HG02852 (cell line): ENCODE data around the gene IL10RA.
"Not testable (repeated sequence)": the region's sequence is repeated elsewhere in the genome, so short reads cannot be mapped to it uniquely, and the experiment has no call there.

ENCODE experiments used
- ATAC-seq: cut with Tn5 transposase; IDR thresholded peaks from one replicate; pipeline ENCODE4 v1.9.1; 2021; ENCODE audit warnings: mild to moderate bottlenecking, moderate library complexity; ENCODE audit not compliant: unreplicated experiment

IL10RA gene

DNA sequence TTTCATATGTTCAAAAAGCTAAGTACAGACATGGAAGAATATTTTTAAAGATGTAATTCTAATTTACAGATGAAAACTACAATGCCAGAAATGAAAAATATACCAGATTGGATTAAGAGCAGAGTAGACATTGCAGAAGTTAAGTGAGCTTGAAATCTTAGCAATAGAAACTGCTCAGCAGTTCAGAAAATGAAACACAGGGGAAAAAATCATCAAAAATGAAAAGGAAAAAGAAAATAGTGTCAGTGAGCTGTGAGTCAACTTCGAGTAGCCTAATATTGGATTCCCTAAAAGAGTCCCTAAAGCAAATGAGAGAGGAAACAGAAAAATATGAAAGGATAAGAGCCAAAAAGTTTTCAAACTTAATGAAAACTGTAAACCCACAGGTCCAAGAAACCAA is 25.8 kb upstream of the IL10RA start:
- ATAC-seq = no peak

GRCh38 chr11:117961896-117962295 is 24.3 kb upstream of the IL10RA start:
- ATAC-seq = no peak

DNA sequence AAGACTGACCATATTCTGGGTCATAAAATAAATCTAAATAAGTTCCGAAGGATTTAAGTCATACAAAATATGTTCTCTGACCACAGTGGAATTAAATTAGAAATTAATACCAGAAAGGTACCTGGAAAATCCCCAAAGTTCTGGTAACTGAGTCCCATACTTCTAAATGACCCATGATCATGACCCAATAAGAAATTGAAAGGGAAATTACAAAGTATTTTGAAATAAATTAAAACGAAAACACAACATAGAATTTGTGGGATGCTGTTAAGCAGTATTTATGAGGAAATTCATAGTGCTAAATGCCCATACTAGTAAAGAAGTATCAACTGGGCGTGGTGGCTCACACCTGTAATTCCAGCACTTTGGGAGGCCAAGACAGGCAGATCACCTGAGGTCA is 23.4 kb upstream of the IL10RA start:
- no peak for ATAC-seq

DNA sequence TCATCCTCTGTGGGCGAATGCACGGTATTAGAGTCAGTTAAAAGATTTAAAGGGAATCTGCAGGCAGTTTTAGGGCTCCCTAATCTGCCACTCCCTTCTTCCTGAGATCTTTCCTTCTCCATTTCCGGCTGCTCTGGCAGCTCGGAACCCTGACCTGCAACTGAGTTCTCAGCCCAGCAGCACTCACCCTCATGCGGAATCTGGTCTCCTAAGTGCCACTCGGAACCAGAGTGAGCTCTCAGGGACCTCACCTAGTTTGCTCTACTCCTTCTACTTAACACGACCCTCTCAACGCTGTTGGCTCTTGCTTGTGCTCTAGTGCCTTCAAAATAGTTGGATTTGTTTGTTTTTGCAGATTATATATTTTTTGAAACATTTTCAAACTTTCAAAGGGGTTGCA is 19.3 kb upstream of the IL10RA start:
- ATAC-seq = no peak

- ATAC-seq = no peak
Measured at GRCh38 chr11:117969160-117969991, 16.8 kb upstream of the IL10RA start.

DNA sequence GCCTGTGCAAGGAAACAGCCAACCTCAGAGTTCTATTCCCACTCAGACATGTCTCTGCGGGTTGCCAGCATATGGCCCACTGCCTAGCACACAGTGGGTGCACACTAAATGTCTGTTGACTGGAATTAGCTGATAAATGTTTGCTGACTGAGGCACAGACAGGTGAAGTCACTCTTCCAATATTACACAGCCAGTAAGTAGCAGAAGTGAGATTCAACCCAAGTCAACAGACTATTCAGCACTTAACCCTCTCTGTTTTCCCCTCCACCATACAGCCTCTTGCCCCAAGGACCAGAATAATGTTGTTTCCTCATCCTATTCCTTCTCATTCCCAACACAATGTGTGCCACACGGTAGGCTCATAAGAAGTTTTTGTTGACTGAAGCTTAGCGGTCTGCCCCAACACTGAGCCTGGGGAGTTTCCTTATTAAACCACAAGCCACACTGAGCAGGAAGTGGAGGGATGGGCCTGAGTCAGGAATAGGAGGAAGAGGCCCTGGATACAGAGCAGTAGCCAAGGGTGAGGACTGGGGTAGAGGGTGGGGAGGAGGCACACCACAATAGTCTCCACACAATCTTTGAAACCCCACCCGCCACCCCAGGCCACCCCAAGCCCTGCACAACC is 15.7 kb upstream of the IL10RA start:
- ATAC-seq = no peak

DNA sequence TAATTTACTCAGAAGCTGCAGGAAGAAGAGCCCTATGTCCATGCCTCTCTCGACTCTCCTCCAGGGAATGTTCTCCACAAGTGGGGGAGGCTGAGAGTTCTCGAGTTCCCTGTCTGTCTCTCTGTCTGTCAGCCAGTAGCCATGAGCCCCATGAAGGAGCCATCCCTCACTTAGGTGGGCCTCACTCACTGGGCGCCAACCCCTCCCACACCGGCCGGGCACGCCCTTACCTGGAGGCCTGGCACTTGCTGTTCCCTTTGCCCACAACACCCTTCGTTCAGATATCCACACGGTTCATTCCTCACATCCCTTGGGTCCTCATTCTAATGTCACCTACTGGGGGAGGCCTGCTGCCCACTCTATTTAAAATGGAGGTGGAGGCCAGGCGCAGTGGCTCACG is 14.2 kb upstream of the IL10RA start:
- ATAC-seq = no peak

GRCh38 chr11:117972629-117973502 is 13.3 kb upstream of the IL10RA start:
- no peak for ATAC-seq

- ATAC-seq = no peak
Measured at GRCh38 chr11:117973503-117973860, 12.7 kb upstream of the IL10RA start.

DNA sequence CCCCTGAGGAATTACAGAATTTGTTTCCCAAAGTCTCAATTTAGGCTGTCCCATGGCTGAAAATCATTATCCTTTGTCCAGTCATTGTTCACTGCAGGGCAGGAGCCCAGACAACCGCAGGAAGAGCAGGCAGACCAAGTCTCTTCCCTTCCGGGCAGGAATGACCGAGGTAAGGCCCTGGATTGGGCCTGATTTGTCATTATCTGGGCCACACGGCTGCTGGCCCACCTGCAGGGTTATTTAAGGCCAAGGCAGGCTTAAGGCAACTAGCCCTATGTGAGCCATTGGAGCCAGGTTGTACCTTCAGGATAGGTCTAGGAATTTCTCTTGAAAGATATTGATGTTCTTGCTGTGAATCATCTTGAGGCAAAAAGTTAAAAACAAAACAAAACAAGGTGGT is 9.7 kb upstream of the IL10RA start:
- ATAC-seq = no peak

DNA sequence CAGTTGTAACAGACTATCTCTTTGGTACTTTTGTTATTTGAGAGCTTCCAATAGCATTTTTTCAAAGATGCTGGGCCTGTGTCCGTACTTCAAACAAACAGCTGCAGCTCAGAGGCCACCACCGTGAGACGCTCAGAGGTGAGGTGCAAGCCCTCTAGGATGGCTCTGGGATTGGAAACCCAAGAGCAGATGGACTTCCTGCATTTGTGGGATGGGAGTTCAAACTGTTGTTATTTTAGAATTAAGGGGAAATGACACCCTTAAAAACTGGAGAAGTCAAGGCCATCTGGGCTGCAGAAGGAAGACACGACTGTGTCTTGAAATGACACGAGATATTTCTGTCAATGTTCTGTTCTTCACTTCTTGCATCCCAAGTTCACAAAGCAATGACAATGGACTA is 9.2 kb upstream of the IL10RA start:
- no peak for ATAC-seq

DNA sequence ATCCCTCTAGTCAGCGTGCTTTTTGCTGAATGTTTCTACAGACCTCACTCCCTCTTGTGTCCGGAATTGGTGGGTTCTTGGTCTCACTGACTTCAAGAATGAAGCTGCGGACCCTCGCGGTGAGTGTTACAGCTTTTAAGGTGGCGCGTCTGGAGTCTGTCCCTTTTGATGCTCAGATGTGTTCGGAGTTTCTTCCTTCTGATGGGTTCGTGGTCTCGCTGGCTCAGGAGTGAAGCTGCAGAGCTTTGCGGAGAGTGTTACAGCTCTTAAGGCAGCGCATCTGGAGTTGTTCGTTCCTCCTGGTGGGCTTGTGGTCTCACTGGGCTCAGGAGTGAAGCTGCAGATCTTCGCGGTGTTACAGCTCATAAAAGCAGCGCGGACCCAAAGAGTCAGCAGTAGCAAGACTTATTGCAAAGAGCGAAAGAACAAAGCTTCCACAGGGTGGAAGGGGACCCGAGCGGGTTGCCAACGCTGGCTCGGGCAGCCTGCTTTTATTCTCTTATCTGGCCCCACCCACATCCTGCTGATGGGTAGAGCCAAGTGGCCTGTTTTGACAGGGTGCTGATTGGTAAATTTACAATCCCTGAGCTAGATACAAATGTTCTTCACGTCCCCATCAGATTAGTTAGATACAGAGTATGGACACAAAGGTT is 8.5 kb upstream of the IL10RA start:
- ATAC-seq = not testable (repeated sequence)

- ATAC-seq = not testable (repeated sequence)
Measured at GRCh38 chr11:117978291-117978910, 7.8 kb upstream of the IL10RA start.

- no peak for ATAC-seq
Measured at GRCh38 chr11:117978991-117979390, 7.2 kb upstream of the IL10RA start.

DNA sequence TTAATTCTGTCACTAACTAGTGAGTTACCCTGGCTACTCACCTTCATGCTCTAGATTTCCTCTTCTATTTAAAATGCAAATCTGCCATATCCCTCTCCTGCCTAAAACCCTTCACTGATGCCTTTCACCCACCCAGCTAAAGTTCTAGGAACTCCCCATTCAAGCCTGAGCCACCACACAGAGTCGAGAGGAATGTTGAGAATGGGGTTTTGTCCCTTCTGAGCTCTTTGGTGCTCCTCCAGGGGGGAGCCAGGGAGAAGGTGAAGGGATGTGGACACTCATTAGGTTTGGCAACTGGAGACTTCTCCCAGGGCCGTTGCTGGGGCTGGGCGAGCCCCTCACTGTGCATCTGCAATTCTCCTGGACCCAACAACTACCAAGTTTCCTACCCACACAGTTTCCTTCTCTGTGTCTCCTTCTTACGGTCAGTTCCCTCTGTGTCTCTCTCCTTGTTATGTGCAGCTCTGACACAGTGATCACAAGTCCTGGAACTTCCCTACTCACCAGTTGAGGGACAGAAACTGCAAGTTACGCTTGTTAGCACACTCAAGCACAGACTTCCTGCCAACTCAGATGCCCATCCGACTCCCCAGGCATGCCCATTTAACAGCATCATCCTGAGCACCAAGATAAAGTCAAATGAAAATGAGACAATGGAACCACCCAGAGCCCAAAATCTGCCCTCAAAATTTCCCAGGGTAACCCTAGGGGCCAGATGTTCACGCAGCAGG is 6.5 kb upstream of the IL10RA start:
- ATAC-seq = peak; percentile 45

DNA sequence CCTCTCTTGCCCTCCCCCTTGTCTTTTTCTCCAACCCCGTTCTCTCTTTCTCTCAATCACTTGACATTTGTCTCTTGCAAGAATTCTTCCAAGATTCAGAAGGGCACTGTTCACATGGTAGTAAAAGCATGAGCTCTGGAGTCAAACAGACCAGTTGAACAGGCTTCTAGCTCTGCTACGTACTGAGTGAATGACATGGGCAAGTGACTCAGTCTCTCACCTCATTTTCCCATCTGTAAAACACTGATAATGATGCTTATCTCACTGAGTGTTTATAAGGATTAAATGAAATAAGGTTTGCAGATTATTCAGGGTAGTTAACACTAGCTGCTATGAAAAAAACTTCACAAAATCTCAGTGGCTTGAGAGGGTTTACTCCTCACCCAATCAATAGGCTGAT is 5.9 kb upstream of the IL10RA start:
- ATAC-seq = no peak

GRCh38 chr11:117980720-117981119 is 5.5 kb upstream of the IL10RA start:
- ATAC-seq = no peak

DNA sequence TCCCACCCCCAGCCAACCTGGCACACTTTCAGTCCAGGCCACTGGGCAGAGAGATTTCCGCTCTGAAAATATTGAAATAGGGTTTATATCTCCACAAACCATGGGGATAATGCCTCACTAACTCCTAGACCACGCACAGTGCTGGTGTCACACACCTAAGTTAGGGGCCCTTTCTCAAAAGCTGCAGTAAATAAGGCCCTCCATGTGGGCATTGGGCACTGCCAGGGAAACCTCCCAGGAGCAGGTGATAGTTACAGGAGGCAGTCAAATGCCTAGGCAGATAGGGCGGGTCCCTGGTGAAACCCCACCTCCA is 3.1 kb upstream of the IL10RA start:
- no peak for ATAC-seq

GRCh38 chr11:117984476-117984875 is 1.7 kb upstream of the IL10RA start:
- ATAC-seq = no peak

DNA sequence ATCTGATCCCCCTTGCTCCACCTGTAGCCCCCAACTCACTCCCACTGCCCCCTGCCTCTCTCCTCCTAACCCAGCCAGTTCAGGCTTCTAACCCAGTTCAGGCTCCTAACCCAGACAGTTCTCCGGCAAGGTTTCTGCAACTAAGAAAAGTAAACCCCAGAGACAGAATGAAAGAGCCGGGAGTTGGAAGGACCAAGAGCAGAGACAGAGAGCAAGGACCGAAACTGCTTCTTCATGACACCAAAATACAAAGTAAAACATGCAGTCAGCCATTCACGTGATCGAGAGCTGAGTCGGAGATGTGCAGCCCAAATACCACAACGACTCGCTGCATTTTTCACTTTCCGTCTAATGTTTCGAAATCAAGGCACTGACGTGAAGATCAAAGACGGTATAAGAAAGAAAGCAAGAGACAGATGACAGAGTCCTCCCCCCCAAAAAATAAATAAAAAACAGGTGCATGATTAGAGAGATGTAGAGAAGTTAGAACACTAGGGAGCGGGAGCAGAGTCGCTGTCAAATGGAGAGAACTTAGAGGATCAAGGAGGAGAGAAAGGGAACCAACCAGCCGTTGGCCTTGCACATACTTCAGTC is 884 bp downstream of the IL10RA start:
- ATAC-seq = peak; percentile 40
